OCI-LY1 (cell line): ENCODE measurements around the gene ULK4.

ENCODE experiments used
- H2AFZ ChIP-seq: fragments of 200-600 bp; sonication (generic), shearing (Covaris generic); 2 replicates; pipeline ENCODE4 v1.6.0; 2014; ENCODE audit warnings: antibody characterized with exemption, mild to moderate bottlenecking, low read length
- H3F3A ChIP-seq: fragments of 200-600 bp; sonication (generic), shearing (Covaris generic); 2 replicates; pipeline ENCODE4 v1.6.0; 2014; ENCODE audit warnings: mild to moderate bottlenecking, antibody characterized with exemption, low read length, moderate library complexity; ENCODE audit not compliant: insufficient read depth
- H3K27ac ChIP-seq: fragments of 200-600 bp; sonication (generic); 2 replicates; pipeline ENCODE4 v1.5.1; 2014; ENCODE audit warnings: low read length, mixed run types, mild to moderate bottlenecking, low read depth; ENCODE audit not compliant: poor library complexity, severe bottlenecking
- H3K27me3 ChIP-seq: fragments of 200-600 bp; sonication (generic); 2 replicates; pipeline ENCODE4 v1.6.0; 2014; ENCODE audit warnings: antibody characterized with exemption, mild to moderate bottlenecking, low read length, moderate library complexity; ENCODE audit not compliant: insufficient read depth
- H3K36me3 ChIP-seq: fragments of 200-600 bp; sonication (generic); 2 replicates; pipeline ENCODE4 v1.6.1; 2014; ENCODE audit warnings: mild to moderate bottlenecking, antibody characterized with exemption, low read length, moderate library complexity, mixed read lengths; ENCODE audit not compliant: insufficient read depth
- H3K4me1 ChIP-seq: fragments of 200-600 bp; sonication (generic); 2 replicates; pipeline ENCODE4 v1.5.1; 2014; ENCODE audit warnings: mild to moderate bottlenecking, low read length, moderate library complexity; ENCODE audit not compliant: insufficient read depth, severe bottlenecking
- H3K4me2 ChIP-seq: fragments of 200-600 bp; sonication (generic), shearing (Covaris generic); 2 replicates; pipeline ENCODE4 v1.6.1; 2014; ENCODE audit warnings: low read length
- H3K4me3 ChIP-seq: fragments of 200-600 bp; sonication (generic); 2 replicates; pipeline ENCODE4 v1.5.1; 2014; ENCODE audit warnings: low read length, low read depth, mild to moderate bottlenecking, mixed read lengths; ENCODE audit not compliant: poor library complexity, severe bottlenecking
- H3K79me2 ChIP-seq: fragments of 200-600 bp; shearing (Covaris generic); 2 replicates; pipeline ENCODE4 v1.6.1; 2016; ENCODE audit warnings: mixed run types, low read length, mixed read lengths; ENCODE audit not compliant: insufficient read depth
- H3K9ac ChIP-seq: fragments of 200-600 bp; sonication (generic), shearing (Covaris generic); 2 replicates; pipeline ENCODE4 v1.6.1; 2014; ENCODE audit warnings: mild to moderate bottlenecking, low read length, mixed read lengths
- H3K9me2 ChIP-seq: fragments of 200-600 bp; sonication (generic), shearing (Covaris generic); 2 replicates; pipeline ENCODE4 v1.6.1; 2014; ENCODE audit warnings: low read depth, mild to moderate bottlenecking, low read length, mixed read lengths
- H3K9me3 ChIP-seq: fragments of 200-600 bp; shearing (Covaris generic); 2 replicates; pipeline ENCODE4 v1.6.1; 2014; ENCODE audit warnings: low read length, mixed read lengths
- H4K20me1 ChIP-seq: fragments of 200-600 bp; sonication (generic), shearing (Covaris generic); 2 replicates; pipeline ENCODE4 v1.6.0; 2016; ENCODE audit warnings: mild to moderate bottlenecking, low read length; ENCODE audit not compliant: insufficient read depth
- EZH2 ChIP-seq: fragments of 200-600 bp; sonication (generic), shearing (Covaris generic); IDR thresholded peaks from 2 replicates; pipeline ENCODE4 v1.8.0; 2017; ENCODE audit warnings: borderline replicate concordance, mixed run types, mild to moderate bottlenecking, antibody characterized with exemption, low read length, moderate library complexity, mixed read lengths
- TF ChIP-seq, protein P1 (sequence below): fragments of 200-600 bp; sonication (generic), shearing (Covaris generic); IDR thresholded peaks from 2 replicates; pipeline ENCODE4 v1.5.1; 2017; ENCODE audit warnings: mild to moderate bottlenecking, antibody characterized with exemption, low read length, moderate library complexity, mixed read lengths

ULK4 gene

DNA sequence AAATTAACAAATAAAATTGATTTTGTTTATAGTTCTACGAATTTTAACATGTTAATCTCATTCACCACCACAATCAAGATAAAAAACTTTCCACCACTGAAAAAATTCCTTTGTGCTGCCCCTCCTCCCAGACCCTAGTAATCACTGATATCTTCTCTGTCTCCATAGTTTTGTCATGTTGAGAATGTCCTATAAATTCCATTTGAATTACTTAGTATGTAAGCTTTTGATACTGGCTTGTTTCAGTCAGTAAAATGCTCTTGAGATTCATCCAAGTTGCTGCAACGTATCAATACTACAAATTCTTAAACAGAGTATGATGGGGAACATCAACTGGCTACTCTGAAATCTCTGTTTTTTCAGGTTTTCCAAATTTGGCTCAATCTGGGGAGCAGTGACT is 633.0 kb downstream of the ULK4 start:
- H3K9me3 ChIP-seq = no peaks in the 10 kb centered on the region
- H3K27me3 ChIP-seq = peaks cover 5% of the 10 kb centered on the region; the same call in 1 of the 2 replicates
- no peaks in the 10 kb centered on the region for H3F3A ChIP-seq
- H3K27ac ChIP-seq = no peak overlapping the region
- no peak overlapping the region for H3K9ac ChIP-seq
- H3K4me3 ChIP-seq = no peak overlapping the region
- H3K4me2 ChIP-seq = no peak overlapping the region
- no peaks in the 10 kb centered on the region for H3K79me2 ChIP-seq
- H3K9me2 ChIP-seq = no peaks in the 10 kb centered on the region
- H4K20me1 ChIP-seq = no peaks in the 10 kb centered on the region
- TF ChIP-seq EZH2 = no peak
- TF ChIP-seq, protein P1, sequence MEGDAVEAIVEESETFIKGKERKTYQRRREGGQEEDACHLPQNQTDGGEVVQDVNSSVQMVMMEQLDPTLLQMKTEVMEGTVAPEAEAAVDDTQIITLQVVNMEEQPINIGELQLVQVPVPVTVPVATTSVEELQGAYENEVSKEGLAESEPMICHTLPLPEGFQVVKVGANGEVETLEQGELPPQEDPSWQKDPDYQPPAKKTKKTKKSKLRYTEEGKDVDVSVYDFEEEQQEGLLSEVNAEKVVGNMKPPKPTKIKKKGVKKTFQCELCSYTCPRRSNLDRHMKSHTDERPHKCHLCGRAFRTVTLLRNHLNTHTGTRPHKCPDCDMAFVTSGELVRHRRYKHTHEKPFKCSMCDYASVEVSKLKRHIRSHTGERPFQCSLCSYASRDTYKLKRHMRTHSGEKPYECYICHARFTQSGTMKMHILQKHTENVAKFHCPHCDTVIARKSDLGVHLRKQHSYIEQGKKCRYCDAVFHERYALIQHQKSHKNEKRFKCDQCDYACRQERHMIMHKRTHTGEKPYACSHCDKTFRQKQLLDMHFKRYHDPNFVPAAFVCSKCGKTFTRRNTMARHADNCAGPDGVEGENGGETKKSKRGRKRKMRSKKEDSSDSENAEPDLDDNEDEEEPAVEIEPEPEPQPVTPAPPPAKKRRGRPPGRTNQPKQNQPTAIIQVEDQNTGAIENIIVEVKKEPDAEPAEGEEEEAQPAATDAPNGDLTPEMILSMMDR = no peak
- no peaks in the 10 kb centered on the region for H3K36me3 ChIP-seq
- H2AFZ ChIP-seq = no peak overlapping the region
- no peaks in the 10 kb centered on the region for H3K4me1 ChIP-seq

DNA sequence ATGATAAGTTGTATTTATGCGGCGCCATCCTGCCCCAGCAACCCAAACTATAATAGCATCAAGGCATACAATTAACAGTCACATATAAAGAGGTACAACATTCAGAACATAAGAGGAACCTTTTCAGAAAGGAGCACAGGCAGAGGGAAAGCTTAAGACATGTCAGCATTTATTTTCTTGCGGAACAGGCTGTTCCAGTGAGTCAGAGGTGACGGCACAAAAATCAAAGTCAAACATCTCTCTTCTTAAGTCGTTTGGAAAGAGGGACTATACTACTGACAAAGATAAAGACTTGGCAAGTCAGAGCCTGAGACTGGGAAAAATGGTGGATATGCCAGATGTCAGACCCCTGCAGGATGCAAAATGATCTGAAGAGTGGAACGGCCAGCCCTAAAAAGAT is 634.2 kb downstream of the ULK4 start:
- Histone ChIP-seq H3K79me2 (no peaks in the 10 kb centered on the region), H3K9me2 (no peaks in the 10 kb centered on the region), H3K27me3 (peaks cover 5% of the 10 kb centered on the region; the same call in 1 of the 2 replicates), H3F3A (no peaks in the 10 kb centered on the region), H3K27ac (no peak overlapping the region), H3K9me3 (no peaks in the 10 kb centered on the region), H3K36me3 (no peaks in the 10 kb centered on the region), H3K4me3 (no peak overlapping the region), H3K4me1 (no peaks in the 10 kb centered on the region), H2AFZ (no peak overlapping the region), H3K9ac (no peak overlapping the region), H4K20me1 (no peaks in the 10 kb centered on the region), H3K4me2 (no peak overlapping the region)
- TF ChIP-seq EZH2 = no peak
- TF ChIP-seq, protein P1 = no peak

GRCh38 chr3:41324156-41324475 is 637.8 kb downstream of the ULK4 start:
- Histone ChIP-seq H4K20me1 (no peaks in the 10 kb centered on the region), H3K9me2 (no peaks in the 10 kb centered on the region), H3K27ac (no peak overlapping the region), H3K4me1 (no peaks in the 10 kb centered on the region), H2AFZ (no peak overlapping the region), H3K27me3 (peaks cover 5% of the 10 kb centered on the region; the same call in 1 of the 2 replicates), H3K4me3 (no peak overlapping the region), H3K36me3 (no peaks in the 10 kb centered on the region), H3F3A (no peaks in the 10 kb centered on the region), H3K9me3 (no peaks in the 10 kb centered on the region), H3K79me2 (no peaks in the 10 kb centered on the region), H3K4me2 (no peak overlapping the region), H3K9ac (no peak overlapping the region)
- no peak for TF ChIP-seq EZH2
- TF ChIP-seq, protein P1 = no peak
